Measurements from ENCODE around the gene F2R. TPM values are rescaled to one million over a fixed set of nuclear protein-coding genes. Genes with fewer than 3 reads are reported as not detected.

The F2R gene
- total and polyA plus RNA-seq, 2 donors (not counting 3 experiments of a cell fraction or from before 2014, with no cell fraction given) = 342 to 599 TPM

DNA sequence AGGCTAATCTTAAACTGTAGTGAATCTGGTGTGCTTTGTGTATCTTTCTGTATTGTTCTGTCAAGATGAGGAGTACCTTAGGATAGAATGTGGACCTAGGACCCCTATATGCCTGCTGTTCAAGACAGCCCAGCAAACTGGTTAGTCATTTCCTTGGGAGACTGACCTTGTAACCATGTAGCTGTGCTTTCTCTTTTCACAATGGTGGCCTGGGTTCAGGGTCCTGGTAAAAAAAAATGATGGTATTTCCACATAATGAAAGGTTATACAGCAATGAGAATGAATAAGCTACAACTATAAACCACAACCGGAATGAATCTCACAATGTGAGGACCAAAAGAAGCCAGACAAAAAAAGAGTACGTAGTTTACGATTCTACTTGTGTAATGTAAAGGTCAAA lies 66.5 kb downstream of the F2R start:
- Histone ChIP-seq H3K9me3 (replicated peaks; ENCODE audit: control insufficient read depth, insufficient read depth, low read length) (no peaks in the 10 kb centered on the region), H3K4me3 (replicated peaks in 1 of 3; ENCODE audit: insufficient read depth in 1 of 3, low read depth in 1 of 3, low read length in 3 of 3) (no peak overlapping the region), H3K9ac (replicated peaks; ENCODE audit: extremely low read depth, insufficient read depth, low read length) (no peak overlapping the region), H3K36me3 (ENCODE audit: control insufficient read depth in 2 of 2, extremely low read depth in 1 of 2, insufficient read depth in 2 of 2, low read length in 2 of 2) (no peaks in the 10 kb centered on the region), H2AFZ (ENCODE audit: low read depth, low read length) (peak overlapping the region; percentile 1), H3K27me3 (ENCODE audit: control insufficient read depth in 2 of 2, insufficient read depth in 2 of 2, low read length in 2 of 2) (no peaks in the 10 kb centered on the region), H4K20me1 (replicated peaks; ENCODE audit: control insufficient read depth, extremely low read depth, insufficient read depth, low read length) (no peaks in the 10 kb centered on the region), H3K79me2 (ENCODE audit: control insufficient read depth, insufficient read depth, low read length) (no peaks in the 10 kb centered on the region), H3K27ac (ENCODE audit: insufficient read depth, low read depth, low read length) (peak overlapping the region; percentile 70), H3K4me2 (ENCODE audit: insufficient read depth, low read length) (no peak overlapping the region), H3K4me1 (ENCODE audit: control insufficient read depth, extremely low read depth, insufficient read depth, low read length) (peaks cover 35% of the 10 kb centered on the region), H3K9me1 (replicated peaks; ENCODE audit: control insufficient read depth, extremely low read depth, insufficient read depth, low read length) (no peaks in the 10 kb centered on the region)
- DNase-seq (ENCODE audit: low read depth, low spot score) = peak; percentile 89
- intact Hi-C loops (cut with micrococcal nuclease) = loop anchor here (1.0 kb wide), 1 partner anchor 8 kb away; no protein-coding TSS in a partner anchor
- dilution Hi-C loops (cut with MboI; ENCODE audit: extremely low pct_ligation_motif_present, low sequenced_read_pairs) = no loop called here
- ChIA-PET CTCF (interaction anchor here (1.2 to 3.9 kb wide), 3 partner anchors 8 to 180 kb away, joined by 4 to 19 read pairs (median 5); no protein-coding TSS in a partner anchor), POLR2A (no interaction called here)
- peak; percentile 89 for FAIRE-seq
- no TSS peak for BruUV-seq (replicated peaks)
- peak; percentile 67 for TF ChIP-seq JUN (IDR thresholded peaks at IDR 0.05; ENCODE audit: borderline replicate concordance, insufficient read depth, insufficient read length, low read depth)
- no peak for TF ChIP-seq POLR2A (IDR thresholded peaks at IDR 0.05; ENCODE audit: low read depth, low read length)
- peak; percentile 24 for TF ChIP-seq POLR2AphosphoS5 (IDR thresholded peaks at IDR 0.05; ENCODE audit: insufficient read depth, low read depth, low read length)
- TF ChIP-seq FOS (IDR thresholded peaks at IDR 0.05; ENCODE audit: borderline replicate concordance, insufficient read depth, low read length) = peak; percentile 64

Small RNAs within 50 kb of the gene (small RNA-seq; reads per million reads assigned to genes)
- not detected for gene RF02154 (ENCODE audit: insufficient read depth, insufficient read length, low read depth, low replicate concordance)
- gene RF02155 (ENCODE audit: insufficient read depth, insufficient read length, low read depth, low replicate concordance) = not detected

Other genes starting within 250 kb of the F2R start
- 10.2 and 19.8 TPM in 2 replicates for gene F2RL2, start 92.7 kb upstream of the F2R start, total RNA-seq
- gene F2RL2, start 92.7 kb upstream of the F2R start, polyA plus RNA-seq = 33.0 and 33.3 TPM in 2 replicates
- gene F2RL1, start 102.9 kb downstream of the F2R start, total RNA-seq = 21.9 and 42.6 TPM in 2 replicates
- 20.7 and 21.8 TPM in 2 replicates for gene F2RL1, start 102.9 kb downstream of the F2R start, polyA plus RNA-seq
- not detected in 2 replicates for gene S100Z, start 133.9 kb downstream of the F2R start, total RNA-seq
- not detected in 2 replicates for gene S100Z, start 133.9 kb downstream of the F2R start, polyA plus RNA-seq
- 0.51 TPM in 1 of 2 replicates, not detected in the other for gene CRHBP, start 236.9 kb downstream of the F2R start, total RNA-seq
- gene CRHBP, start 236.9 kb downstream of the F2R start, polyA plus RNA-seq = 0.08 and 0.27 TPM in 2 replicates

Data from endothelial cell of umbilical vein (primary cell).